Vagina (tissue), 2 donors: Measurements from ENCODE around the gene KAZN.

Experiments used
- CTCF ChIP-seq, 3 experiments: fragments of 450-650 bp in 2 of 3; fragments of 200-600 bp in 1 of 3; sonication (generic) in 1 of 3; IDR thresholded peaks; one replicate each; pipeline ENCODE4 v1.5.1; 2017 to 2019; ENCODE audit warnings: antibody characterized with exemption in 3 of 3, mild to moderate bottlenecking in 2 of 3, moderate library complexity in 2 of 3
- POLR2A ChIP-seq, 2 donors: fragments of 450-650 bp; IDR thresholded peaks; one replicate each; pipeline ENCODE4 v1.6.1; 2017; ENCODE audit warnings: antibody characterized with exemption in 2 of 2, mild to moderate bottlenecking in 2 of 2, moderate library complexity in 2 of 2
- POLR2AphosphoS5 ChIP-seq, 2 donors: sonication (generic); formaldehyde crosslinking; IDR thresholded peaks; one replicate each; pipeline ENCODE4 v1.9.0; 2017; ENCODE audit warnings: antibody characterized with exemption in 2 of 2, mild to moderate bottlenecking in 2 of 2, low read depth in 1 of 2; ENCODE audit not compliant: insufficient read depth in 1 of 2

- TF ChIP-seq CTCF (IDR thresholded peaks at IDR 0.05), result no peak
- TF ChIP-seq POLR2AphosphoS5 (IDR thresholded peaks at IDR 0.05; ENCODE audit: insufficient read depth in 1 of 2, low read depth in 1 of 2), result no peak
- no peak for TF ChIP-seq POLR2A (IDR thresholded peaks at IDR 0.05)
These were observed 301.2 kb downstream of the KAZN start for GRCh38 chr1:14899686-14900085.
